Ectodermal cell (in vitro differentiated cells): ENCODE data around the gene RAB28.

ENCODE experiments used
- H3K27ac ChIP-seq: 2 replicates; pipeline ENCODE4 v1.7.0; 2013; ENCODE audit warnings: mild to moderate bottlenecking, low read depth, low read length; ENCODE audit not compliant: insufficient read depth, poor library complexity, severe bottlenecking
- H3K27me3 ChIP-seq: 2 replicates; pipeline ENCODE4 v1.7.0; 2013; ENCODE audit warnings: mild to moderate bottlenecking, low read length; ENCODE audit not compliant: insufficient read depth, control insufficient read depth, poor library complexity, severe bottlenecking
- H3K36me3 ChIP-seq: one replicate; pipeline ENCODE4 v1.7.0; 2013; ENCODE audit warnings: low read length; ENCODE audit not compliant: control insufficient read depth, insufficient read depth
- H3K4me1 ChIP-seq: one replicate; pipeline ENCODE4 v1.7.0; 2013; ENCODE audit warnings: low read length; ENCODE audit not compliant: control insufficient read depth, insufficient read depth
- H3K4me3 ChIP-seq: 2 replicates; pipeline ENCODE4 v1.7.0; 2013; ENCODE audit warnings: low read depth, low read length, control low read depth; ENCODE audit not compliant: insufficient read depth
- H3K9me3 ChIP-seq: 2 replicates; pipeline ENCODE4 v1.7.0; 2013; ENCODE audit warnings: mild to moderate bottlenecking, low read length, moderate library complexity; ENCODE audit not compliant: control insufficient read depth
- WGBS, 2 experiments: methylation state at CpG; one replicate each; pipeline ENCODE4 v1.1.7; 2013; ENCODE audit warnings: missing lambda C conversion rate in 2 of 2; 5-methylcytosine and 5-hydroxymethylcytosine counted together

RAB28 gene

DNA sequence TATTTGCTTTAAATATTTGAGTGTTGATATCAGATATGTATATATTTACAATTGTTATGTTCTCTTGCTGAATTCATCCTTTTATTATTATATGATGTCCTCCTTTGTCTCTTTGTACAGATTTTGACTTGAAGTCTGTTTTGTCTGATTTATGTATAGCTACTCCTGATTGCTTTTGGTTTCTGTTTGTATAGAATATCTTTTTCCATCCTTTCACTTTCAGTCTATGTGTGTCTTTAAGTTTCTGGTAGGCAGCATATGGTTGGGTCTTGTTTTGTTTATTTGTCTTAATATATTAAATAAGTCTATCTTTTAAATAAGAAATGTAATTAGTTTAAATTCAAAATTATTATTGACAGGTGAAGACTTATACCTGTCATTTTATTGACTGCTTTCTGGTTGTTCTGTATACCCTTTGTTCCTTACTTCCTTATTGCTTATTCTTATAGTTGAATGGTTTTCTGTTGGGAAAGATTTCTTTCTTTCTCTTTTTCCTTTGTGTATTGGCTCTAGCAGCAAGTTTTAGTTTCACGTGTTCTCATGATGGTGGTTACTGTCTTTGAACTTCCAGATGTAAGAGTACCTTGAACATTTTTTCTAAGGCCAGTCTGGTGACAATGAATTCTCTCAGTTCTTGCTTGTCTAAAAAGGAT, 31.1 kb downstream of the RAB28 start:
- H3K4me3 ChIP-seq: no peak overlapping the region
- WGBS, 2 experiments: 96 to 100% methylated on average over 1 of the region's 1 CpG
- H3K4me1 ChIP-seq: no peaks in the 10 kb centered on the region
- peaks cover 12% of the 10 kb centered on the region for H3K36me3 ChIP-seq
- H3K27ac ChIP-seq: no peak overlapping the region
- no peaks in the 10 kb centered on the region for H3K9me3 ChIP-seq
- no peaks in the 10 kb centered on the region for H3K27me3 ChIP-seq

DNA sequence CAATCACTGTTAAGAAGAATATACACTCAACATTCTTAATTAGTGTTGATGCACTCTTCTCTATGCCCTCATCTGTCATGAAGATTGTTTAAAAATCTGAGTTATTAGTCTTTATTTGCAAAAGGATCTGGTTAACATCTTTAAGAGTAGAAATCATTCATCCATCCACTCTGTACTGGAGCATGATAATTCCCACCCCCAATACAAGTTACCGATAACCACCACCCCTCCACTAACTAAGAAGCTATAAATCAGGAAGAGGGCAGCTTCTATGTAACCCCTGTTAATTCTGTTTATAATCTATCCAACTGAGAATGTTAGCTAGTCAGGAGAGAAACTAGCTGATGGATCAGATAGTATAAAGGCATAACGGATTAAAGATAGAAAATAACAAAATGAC, 34.5 kb downstream of the RAB28 start:
- Histone ChIP-seq H3K4me1 (peaks cover 13% of the 10 kb centered on the region), H3K27me3 (no peaks in the 10 kb centered on the region), H3K36me3 (peaks cover 3% of the 10 kb centered on the region), H3K9me3 (no peaks in the 10 kb centered on the region), H3K27ac (no peak overlapping the region), H3K4me3 (no peak overlapping the region)
- WGBS, 2 experiments: 90% methylated on average over 2 of the region's 2 CpGs; no CpG with 5 or more reads in 1 of the 2 experiments

DNA sequence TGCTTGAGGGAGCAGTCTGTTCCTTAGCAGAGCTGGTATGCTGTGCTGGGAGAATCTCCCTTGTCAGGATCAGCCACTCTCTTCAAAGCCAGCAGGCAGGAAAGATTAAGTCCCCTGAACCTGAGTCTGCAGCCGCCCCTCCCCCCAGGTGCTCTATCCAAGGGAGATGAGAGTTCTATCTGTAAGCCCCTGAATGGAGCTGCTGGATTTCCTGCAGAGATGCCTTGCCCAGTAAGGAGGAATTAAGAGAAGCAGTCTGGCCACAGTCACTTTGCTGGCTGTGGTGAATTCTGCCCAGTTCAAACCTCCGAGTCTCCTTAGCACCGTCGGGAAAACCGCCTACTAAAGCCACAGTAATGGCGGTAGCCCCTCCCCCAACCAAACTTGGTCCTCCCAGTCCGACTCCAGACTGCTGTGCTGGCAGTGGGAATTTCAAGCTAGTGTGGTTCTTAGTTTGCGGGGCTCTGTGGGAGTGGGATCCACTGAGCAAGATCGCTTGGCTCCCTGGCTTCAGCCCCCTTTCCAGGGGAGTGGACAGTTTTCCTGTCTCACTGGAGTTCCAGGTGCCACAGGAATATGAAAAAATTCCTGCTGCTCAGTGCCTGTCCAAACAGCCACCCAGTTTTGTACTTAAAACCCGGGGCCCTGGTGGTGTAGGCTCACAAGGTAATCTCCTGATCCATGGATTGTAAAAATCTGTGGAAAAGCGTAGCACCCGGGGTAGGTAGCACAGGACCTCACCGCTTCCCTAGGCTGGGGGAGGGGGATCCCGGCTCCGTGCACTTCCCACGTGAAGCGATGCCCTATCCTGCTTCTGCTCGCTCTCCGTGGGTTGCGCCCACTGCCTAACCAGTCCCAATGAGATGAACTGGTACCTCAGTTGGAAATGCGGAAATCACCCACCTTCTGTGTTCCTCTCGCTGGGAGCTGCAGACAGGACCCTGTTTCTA, 38.0 kb downstream of the RAB28 start:
- H3K27me3 ChIP-seq: no peaks in the 10 kb centered on the region
- H3K27ac ChIP-seq: peak overlapping the region; percentile 78
- H3K9me3 ChIP-seq: no peaks in the 10 kb centered on the region
- H3K36me3 ChIP-seq: no peaks in the 10 kb centered on the region
- peaks cover 17% of the 10 kb centered on the region for H3K4me1 ChIP-seq
- peak overlapping the region; percentile 40 for H3K4me3 ChIP-seq
- 11 to 13% methylated on average over 22 of the region's 22 CpGs for WGBS, 2 experiments

DNA sequence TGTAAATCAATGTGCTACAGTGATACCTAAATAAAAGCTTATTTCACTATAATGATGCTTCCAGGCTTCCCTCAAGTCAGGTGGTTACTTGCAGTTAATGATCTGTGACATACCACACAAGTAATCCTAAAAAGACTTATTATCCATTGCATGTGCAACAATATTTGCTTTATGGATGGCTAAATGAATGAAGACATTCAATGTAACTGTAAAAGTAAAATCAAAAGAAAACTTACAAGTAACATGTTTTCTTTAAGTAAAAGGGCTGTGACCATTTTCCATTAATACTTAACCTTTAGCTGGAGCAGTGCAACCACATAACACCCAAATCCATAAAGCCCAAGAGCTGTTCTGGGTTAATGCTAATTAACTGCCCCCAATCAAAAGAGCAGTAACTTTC, 42.6 kb downstream of the RAB28 start:
- H3K36me3 ChIP-seq: no peaks in the 10 kb centered on the region
- H3K9me3 ChIP-seq: no peaks in the 10 kb centered on the region
- no peaks in the 10 kb centered on the region for H3K27me3 ChIP-seq

DNA sequence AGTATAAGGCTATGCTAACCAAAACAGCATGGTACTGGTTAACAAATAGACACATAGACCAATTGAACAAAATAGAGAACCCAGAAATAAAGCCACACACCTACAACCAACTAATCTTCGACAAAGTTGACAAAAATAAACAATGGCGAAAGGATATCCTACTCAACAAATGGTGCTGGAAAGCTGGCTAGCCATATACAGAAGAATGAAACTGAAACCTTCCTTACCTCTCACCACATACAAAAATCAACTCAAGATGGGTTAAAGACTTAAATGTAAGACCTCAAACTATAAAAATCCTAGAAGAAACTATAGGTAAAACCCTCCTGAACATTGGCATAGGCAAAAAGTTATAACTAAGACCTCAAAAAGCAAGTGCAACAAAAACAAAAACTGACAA, 47.2 kb downstream of the RAB28 start:
- Histone ChIP-seq H3K4me1 (peaks cover 7% of the 10 kb centered on the region), H3K27me3 (no peaks in the 10 kb centered on the region), H3K27ac (no peak overlapping the region), H3K9me3 (peaks cover 3% of the 10 kb centered on the region), H3K4me3 (no peak overlapping the region), H3K36me3 (no peaks in the 10 kb centered on the region)
- 92 to 100% methylated on average over 2 of the region's 2 CpGs for WGBS, 2 experiments

More for the DNA sequence above, 42.6 kb downstream of the RAB28 start:
- H3K4me1 ChIP-seq: peaks cover 12% of the 10 kb centered on the region
- H3K27ac ChIP-seq: no peak overlapping the region
- no peak overlapping the region for H3K4me3 ChIP-seq

DNA sequence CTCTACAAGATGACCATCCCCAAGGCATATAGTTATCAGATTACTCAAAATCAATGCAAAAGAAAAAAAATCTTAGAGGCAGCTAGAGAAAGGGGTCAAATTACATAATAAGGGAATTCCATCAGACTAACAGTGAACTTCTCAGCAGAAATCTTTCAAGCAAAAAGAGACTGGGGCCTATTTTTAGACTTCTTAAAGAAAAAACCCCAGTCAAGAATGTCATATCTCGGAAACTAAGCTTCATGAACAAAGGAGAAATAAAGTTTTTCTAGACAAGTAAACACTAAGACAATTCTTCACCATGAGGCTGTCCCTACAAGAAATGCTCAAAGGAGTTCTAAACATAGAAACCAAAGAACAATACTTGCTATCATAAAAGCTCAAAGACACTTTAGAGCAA, 51.7 kb downstream of the RAB28 start:
- Histone ChIP-seq H3K4me3 (no peak overlapping the region), H3K36me3 (no peaks in the 10 kb centered on the region), H3K27me3 (no peaks in the 10 kb centered on the region), H3K4me1 (no peaks in the 10 kb centered on the region), H3K9me3 (peaks cover 3% of the 10 kb centered on the region), H3K27ac (no peak overlapping the region)
- 90 to 94% methylated on average over 1 of the region's 1 CpG for WGBS, 2 experiments

DNA sequence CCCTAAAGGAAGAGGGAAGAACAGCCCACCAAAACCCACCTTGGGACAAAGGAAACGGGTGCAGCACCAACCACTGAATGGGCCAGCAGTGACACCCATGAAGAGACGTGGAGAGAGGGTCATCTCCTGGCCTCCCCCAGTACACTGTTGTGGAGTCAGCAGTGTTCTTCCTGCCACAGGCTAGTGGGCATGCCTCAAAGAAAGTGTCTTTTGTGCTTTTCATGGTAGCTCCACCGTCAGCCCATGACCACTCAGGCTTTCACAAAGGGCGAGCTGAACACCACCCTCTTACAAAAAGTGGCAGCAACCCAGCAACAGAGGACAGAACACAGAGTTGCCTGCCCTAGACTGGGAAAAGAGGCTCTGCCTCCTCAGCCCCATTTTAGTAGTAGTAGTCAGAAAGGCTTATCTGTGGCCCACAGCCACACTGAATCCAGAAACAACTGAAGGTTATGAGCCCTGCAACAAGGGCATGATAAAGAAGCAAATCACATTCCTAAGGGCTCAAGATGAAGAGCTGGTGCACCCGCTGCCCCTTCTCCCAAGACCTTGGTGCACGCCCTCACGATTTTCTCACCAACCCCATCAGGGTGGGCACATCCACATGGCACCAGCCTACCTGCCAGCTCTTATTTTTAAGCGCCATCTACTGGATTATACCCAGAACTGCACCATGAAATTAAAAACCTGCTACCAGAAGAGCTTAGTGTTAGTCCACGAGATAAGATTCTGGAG, 53.1 kb downstream of the RAB28 start:
- Histone ChIP-seq H3K9me3 (peaks cover 3% of the 10 kb centered on the region), H3K27ac (no peak overlapping the region), H3K4me3 (no peak overlapping the region), H3K4me1 (no peaks in the 10 kb centered on the region), H3K27me3 (no peaks in the 10 kb centered on the region), H3K36me3 (no peaks in the 10 kb centered on the region)
- 81 to 86% methylated on average over 9 of the region's 9 CpGs for WGBS, 2 experiments

DNA sequence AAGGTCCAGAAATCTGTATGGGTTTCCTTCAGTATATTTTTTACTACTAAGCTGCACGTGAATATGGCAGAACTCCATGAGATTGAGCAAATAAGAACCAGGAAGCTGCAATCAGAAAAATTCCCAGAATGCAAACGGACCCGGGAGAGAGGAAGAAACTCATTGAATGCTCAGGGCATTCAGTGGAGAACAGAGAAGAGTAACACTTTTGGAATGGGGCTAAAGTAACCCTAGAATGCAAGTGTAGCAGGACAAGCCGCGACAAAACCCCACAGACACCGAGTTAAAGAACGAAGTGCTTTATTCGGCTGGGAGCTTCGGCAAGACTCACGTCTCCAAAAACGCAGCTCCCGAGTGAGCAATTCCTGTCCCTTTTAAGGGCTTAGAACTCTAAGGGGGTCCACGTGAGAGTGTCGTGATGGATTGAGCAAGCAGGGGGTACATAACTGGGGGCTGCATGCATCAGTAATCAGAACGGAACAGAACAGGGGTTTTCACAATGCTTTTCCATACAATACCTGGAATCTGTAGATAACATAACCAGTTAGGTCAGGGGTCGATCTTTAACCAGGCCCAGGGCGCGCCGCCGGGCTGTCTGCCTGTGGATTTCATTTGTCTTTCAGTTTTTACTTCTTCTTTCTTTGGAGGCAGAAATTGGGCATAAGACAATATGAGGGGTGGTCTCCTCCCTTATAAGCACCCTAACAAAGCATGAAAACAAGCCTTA, 56.4 kb downstream of the RAB28 start:
- WGBS, 2 experiments: 72 to 74% methylated on average over 20 of the region's 20 CpGs
- Histone ChIP-seq H3K4me1 (no peaks in the 10 kb centered on the region), H3K9me3 (no peaks in the 10 kb centered on the region), H3K4me3 (no peak overlapping the region), H3K27me3 (no peaks in the 10 kb centered on the region), H3K27ac (peak overlapping the region; percentile 8), H3K36me3 (peaks cover 10% of the 10 kb centered on the region)

DNA sequence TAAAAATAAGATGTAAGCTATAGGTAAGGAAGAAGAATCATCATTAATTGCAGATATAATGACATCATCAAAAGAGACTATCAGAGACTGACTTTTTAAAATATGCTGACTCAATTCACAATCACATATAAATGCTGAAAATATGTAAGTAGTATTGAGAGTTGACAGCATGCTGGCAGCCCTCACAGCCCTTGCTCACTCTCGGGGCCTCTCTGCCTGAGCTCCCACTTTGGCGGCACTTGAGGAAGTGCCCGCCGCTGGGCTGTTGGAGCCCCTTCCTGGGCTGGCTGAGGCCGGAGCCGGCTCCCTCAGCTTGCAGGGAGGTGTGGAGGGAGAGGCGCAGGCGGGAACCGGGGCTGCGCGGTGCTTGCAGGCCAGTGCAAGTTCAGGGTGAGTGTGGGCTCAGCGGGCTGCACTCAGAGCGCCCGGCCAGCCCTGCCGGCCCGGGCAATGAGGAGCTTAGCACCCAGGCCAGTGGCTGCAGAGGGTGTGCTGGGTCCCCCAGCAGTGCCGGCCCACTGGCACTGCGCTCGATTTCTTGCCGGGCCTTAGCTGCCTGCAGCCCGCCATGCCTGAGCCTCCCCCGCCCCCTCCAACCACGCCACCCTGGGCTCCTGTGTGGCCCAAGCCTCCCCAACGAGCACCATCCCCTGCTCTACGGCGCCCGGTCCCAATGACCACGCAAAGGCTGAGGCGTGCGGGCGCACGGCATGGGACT, 68.9 kb downstream of the RAB28 start:
- no peak overlapping the region for H3K4me3 ChIP-seq
- WGBS, 2 experiments: 94 to 95% methylated on average over 32 of the region's 32 CpGs
- no peak overlapping the region for H3K27ac ChIP-seq
- H3K4me1 ChIP-seq: no peaks in the 10 kb centered on the region
- no peaks in the 10 kb centered on the region for H3K9me3 ChIP-seq
- no peaks in the 10 kb centered on the region for H3K27me3 ChIP-seq
- H3K36me3 ChIP-seq: peaks cover 5% of the 10 kb centered on the region
